T-helper 17 cell (primary cell): ENCODE data around the gene MIGA2. TPM values are rescaled to one million over a fixed set of nuclear protein-coding genes. Genes with fewer than 3 reads are reported as not detected.
"Not testable (repeated sequence)": the region's sequence is repeated elsewhere in the genome, so short reads cannot be mapped to it uniquely, and the experiment has no call there.

Source experiments
- ATAC-seq: fragments of 150-1000 bp; cut with Tn5 transposase; 2 replicates; pipeline ENCODE4 v1.10.0; 2021; ENCODE audit warnings: mild to moderate bottlenecking, moderate library complexity
- DNase-seq, 3 donors: peaks; one replicate each; pipeline versions ENCODE4 v3.0.0 to v3.0.0-alpha.2; 2020 to 2021
- H3K9me3 ChIP-seq: one replicate; pipeline ENCODE4 v1.7.0; 2013; ENCODE audit warnings: low read length, mild to moderate bottlenecking; ENCODE audit not compliant: control insufficient read depth, poor library complexity, severe bottlenecking
- H3K27ac Mint-ChIP-seq: one replicate; pipeline ENCODE4 v1.8.0; 2022; ENCODE audit warnings: mild to moderate bottlenecking, moderate library complexity, mixed read lengths
- H3K27me3 Mint-ChIP-seq: one replicate; pipeline ENCODE4 v1.8.0; 2022; ENCODE audit warnings: mixed read lengths
- H3K36me3 Mint-ChIP-seq: one replicate; pipeline ENCODE4 v1.8.0; 2022; ENCODE audit warnings: low read depth, mixed read lengths
- H3K4me1 Mint-ChIP-seq: one replicate; pipeline ENCODE4 v1.8.0; 2022; ENCODE audit warnings: mild to moderate bottlenecking, mixed read lengths
- H3K4me3 Mint-ChIP-seq: one replicate; pipeline ENCODE4 v1.8.0; 2022; ENCODE audit warnings: mild to moderate bottlenecking, moderate library complexity, mixed read lengths
- total RNA-seq, 4 donors: library from RNA in 2 of 4; stranded (reverse) in 2 of 4; gene quantifications; one replicate each; pipeline ENCODE4 v1.2.3 and lab custom pipeline; 2022 to 2026

Gene MIGA2
- total RNA-seq, 2 donors from 2014 or later = 64.2 to 81.4 TPM

- ATAC-seq (no peak), DNase-seq (no peak)
- Mint-ChIP-seq H3K27ac (no peak overlapping the region), H3K4me3 (no peak overlapping the region), H3K36me3 (no peaks in the 10 kb centered on the region), H3K4me1 (peaks cover 25% of the 10 kb centered on the region), H3K27me3 (no peaks in the 10 kb centered on the region)
- no peaks in the 10 kb centered on the region for H3K9me3 ChIP-seq
These were observed 3.2 kb upstream of the MIGA2 start for GRCh38 chr9:129033216-129033615.

DNA sequence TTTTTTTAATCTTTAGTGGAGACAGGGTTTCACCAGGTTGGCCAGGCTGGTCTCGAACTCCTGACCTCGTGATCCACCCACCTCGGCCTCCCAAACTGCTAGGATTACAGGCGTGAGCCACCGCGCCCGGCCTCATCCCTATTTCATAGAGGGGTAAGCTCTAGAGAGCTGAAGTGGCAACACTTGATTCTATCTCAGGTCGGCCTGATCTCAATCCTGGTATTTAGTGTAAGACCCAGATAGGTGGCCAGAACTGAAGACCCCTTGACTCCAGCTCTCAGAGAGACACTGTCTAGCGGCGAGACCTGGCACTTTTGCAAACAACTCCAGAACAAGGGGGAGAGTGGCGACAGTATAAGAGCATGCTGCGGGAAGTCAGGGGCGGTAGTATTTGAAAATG is 588 bp upstream of the MIGA2 start:
- Mint-ChIP-seq H3K27ac (peak overlapping the region; percentile 88), H3K4me1 (peaks cover 25% of the 10 kb centered on the region), H3K4me3 (peak overlapping the region; percentile 97)
- peak; percentile 1 for ATAC-seq
- DNase-seq, H3K9me3 ChIP-seq, H3K27me3 Mint-ChIP-seq, H3K36me3 Mint-ChIP-seq: not testable (repeated sequence)

DNA sequence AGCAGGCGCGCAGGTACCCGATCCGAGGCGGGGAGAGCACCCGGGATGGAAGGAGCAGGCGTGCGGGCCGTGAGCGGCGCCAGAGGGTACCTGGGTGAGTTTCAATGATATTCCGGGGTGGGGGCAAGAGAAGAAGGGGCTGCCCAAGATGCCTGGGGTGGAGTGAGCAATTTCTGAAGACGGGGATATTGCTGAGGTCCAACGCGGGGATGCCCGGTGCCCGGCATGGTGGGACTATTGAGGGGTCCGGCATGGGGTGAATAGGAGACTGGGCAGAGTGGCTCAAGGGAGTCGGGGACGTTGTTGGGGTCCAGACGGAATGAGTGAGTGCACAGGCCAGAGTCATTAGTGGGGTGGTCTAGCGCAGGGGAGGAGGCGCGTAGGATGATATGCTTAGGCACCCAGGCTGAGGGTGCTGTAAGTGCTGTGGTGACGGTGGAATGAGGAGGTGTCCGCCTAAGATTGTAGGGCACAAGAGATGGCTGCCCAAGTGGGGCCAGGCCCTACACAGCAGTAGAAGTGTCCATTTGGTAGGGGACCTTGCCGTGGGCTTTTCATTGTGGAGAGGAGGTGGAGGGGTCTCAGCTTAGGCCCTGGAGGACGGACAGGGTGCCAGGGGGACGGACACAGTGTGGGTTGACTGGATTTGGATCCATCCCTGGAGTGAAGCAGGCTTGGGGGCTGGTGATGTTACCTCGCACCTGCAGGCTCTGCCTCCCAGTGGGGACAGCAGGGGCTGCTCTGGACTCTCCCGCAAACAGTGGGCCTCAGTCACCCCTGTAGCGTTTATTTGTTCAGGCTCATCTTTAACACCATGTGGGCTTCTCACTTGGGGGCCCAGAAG is 719 bp downstream of the MIGA2 start:
- H3K4me1 Mint-ChIP-seq = peaks cover 25% of the 10 kb centered on the region
- DNase-seq = no peak
- peak overlapping the region; percentile 88 for H3K27ac Mint-ChIP-seq
- H3K36me3 Mint-ChIP-seq = no peaks in the 10 kb centered on the region
- H3K9me3 ChIP-seq = no peaks in the 10 kb centered on the region
- H3K27me3 Mint-ChIP-seq = no peaks in the 10 kb centered on the region
- peak overlapping the region; percentile 97 for H3K4me3 Mint-ChIP-seq
- no peak for ATAC-seq

GRCh38 chr9:129037767-129038098 is 1.3 kb downstream of the MIGA2 start:
- H3K27me3 Mint-ChIP-seq = no peaks in the 10 kb centered on the region
- H3K4me1 Mint-ChIP-seq = peaks cover 25% of the 10 kb centered on the region
- H3K4me3 Mint-ChIP-seq = peak overlapping the region; percentile 97
- DNase-seq = no peak
- ATAC-seq = no peak
- H3K27ac Mint-ChIP-seq = no peak overlapping the region
- no peaks in the 10 kb centered on the region for H3K36me3 Mint-ChIP-seq
- H3K9me3 ChIP-seq = no peaks in the 10 kb centered on the region

GRCh38 chr9:129038109-129038852 is 1.9 kb downstream of the MIGA2 start:
- Mint-ChIP-seq H3K27me3 (no peaks in the 10 kb centered on the region), H3K36me3 (no peaks in the 10 kb centered on the region), H3K4me1 (peaks cover 25% of the 10 kb centered on the region), H3K4me3 (peak overlapping the region; percentile 97), H3K27ac (no peak overlapping the region)
- ATAC-seq = no peak
- DNase-seq = no peak
- H3K9me3 ChIP-seq = no peaks in the 10 kb centered on the region

DNA sequence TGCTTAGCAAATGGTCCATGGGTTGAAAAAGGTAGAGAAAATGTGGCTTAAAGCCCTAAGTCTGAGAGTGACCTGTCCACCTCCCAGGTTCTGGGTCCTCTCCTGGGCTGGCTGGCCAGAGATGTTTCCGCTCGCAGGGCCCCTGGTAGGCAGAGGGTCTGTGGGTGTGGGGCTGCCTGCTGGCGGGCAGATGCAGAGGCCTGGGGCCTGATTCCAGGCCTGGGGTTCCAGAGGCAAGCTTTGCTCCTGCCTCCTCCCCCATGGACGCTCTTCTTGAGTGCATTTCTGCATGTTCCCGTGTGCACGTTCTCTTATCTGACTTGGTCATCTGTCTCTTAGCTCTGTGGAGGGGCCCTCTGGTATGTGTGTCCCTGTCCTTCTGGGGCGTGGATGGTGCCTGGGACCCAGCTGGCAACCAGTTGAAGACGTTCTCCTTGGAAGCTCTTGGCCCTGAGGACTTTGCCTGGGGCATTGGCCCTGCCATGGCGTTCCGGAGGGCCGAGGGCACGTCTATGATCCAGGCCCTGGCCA is 3.8 kb downstream of the MIGA2 start:
- no peaks in the 10 kb centered on the region for H3K9me3 ChIP-seq
- ATAC-seq = no peak
- no peaks in the 10 kb centered on the region for H3K27me3 Mint-ChIP-seq
- DNase-seq = no peak
- H3K4me3 Mint-ChIP-seq = peak overlapping the region; percentile 47
- H3K4me1 Mint-ChIP-seq = peaks cover 24% of the 10 kb centered on the region
- H3K27ac Mint-ChIP-seq = no peak overlapping the region
- H3K36me3 Mint-ChIP-seq = peaks cover 2% of the 10 kb centered on the region

- H3K9me3 ChIP-seq = no peaks in the 10 kb centered on the region
- no peak for ATAC-seq
- no peak overlapping the region for H3K27ac Mint-ChIP-seq
- peaks cover 11% of the 10 kb centered on the region for H3K4me1 Mint-ChIP-seq
- H3K4me3 Mint-ChIP-seq = no peak overlapping the region
- H3K27me3 Mint-ChIP-seq = no peaks in the 10 kb centered on the region
- H3K36me3 Mint-ChIP-seq = peaks cover 2% of the 10 kb centered on the region
- DNase-seq = no peak
These were observed 5.6 kb downstream of the MIGA2 start for GRCh38 chr9:129042016-129042415.

DNA sequence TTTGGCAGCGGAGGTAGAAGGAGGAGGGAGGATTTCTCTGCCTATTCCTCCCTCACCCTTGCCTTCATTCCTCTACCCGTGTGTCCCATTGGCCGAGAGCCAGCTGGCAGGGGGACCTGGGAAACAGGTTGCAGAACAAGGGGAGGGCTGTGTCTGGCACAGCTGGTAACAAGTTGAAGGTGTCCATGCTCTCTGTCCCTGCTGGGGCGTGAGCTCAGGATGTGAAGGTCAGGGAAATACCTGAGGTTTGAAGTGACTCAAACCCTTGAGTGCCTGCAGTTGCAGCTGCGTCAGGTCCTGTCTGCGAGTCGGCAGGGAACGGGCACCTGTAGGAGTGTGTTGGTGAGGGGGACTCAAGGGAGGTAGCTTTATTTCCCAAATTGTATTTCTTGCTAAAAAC is 16.2 kb downstream of the MIGA2 start:
- no peaks in the 10 kb centered on the region for H3K9me3 ChIP-seq
- Mint-ChIP-seq H3K27ac (no peak overlapping the region), H3K27me3 (no peaks in the 10 kb centered on the region), H3K4me1 (peaks cover 3% of the 10 kb centered on the region), H3K4me3 (no peak overlapping the region), H3K36me3 (peaks cover 4% of the 10 kb centered on the region)
- ATAC-seq (no peak), DNase-seq (no peak)

DNA sequence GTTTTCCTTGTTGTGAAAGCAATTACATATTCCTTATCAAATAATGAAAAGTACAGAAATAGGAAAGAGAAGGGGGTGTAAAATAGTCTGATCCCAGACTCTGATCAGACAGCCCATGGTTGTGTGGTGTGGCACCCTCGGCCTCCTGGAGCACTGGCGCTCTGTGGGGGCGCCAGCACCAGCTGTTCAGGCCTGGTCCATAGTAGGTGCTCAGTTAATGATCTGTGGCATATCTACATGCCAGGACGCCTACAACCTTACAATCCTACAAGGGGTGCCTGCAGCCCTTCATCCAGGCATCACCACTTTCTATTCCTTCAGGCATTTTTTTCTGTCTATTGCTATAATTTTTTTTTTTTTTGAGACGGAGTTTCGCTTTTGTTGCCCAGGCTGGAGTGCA is 16.6 kb downstream of the MIGA2 start:
- peaks cover 3% of the 10 kb centered on the region for H3K4me1 Mint-ChIP-seq
- H3K9me3 ChIP-seq = no peaks in the 10 kb centered on the region
- no peak for ATAC-seq
- no peaks in the 10 kb centered on the region for H3K27me3 Mint-ChIP-seq
- DNase-seq = no peak
- no peak overlapping the region for H3K27ac Mint-ChIP-seq
- H3K4me3 Mint-ChIP-seq = no peak overlapping the region
- peaks cover 4% of the 10 kb centered on the region for H3K36me3 Mint-ChIP-seq

- peaks cover 4% of the 10 kb centered on the region for H3K36me3 Mint-ChIP-seq
- no peak overlapping the region for H3K4me3 Mint-ChIP-seq
- ATAC-seq = no peak
These were observed 17.9 kb downstream of the MIGA2 start for GRCh38 chr9:129054163-129054851.

GRCh38 chr9:129058965-129059795 is 22.8 kb downstream of the MIGA2 start:
- Mint-ChIP-seq H3K27ac (no peak overlapping the region), H3K27me3 (no peaks in the 10 kb centered on the region), H3K4me1 (peaks cover 3% of the 10 kb centered on the region), H3K4me3 (no peak overlapping the region), H3K36me3 (peaks cover 4% of the 10 kb centered on the region)
- DNase-seq (no peak), ATAC-seq (no peak)
- H3K9me3 ChIP-seq = no peaks in the 10 kb centered on the region

More at GRCh38 chr9:129054163-129054851, 17.9 kb downstream of the MIGA2 start:
- Mint-ChIP-seq H3K27ac (no peak overlapping the region), H3K27me3 (no peaks in the 10 kb centered on the region), H3K4me1 (peaks cover 3% of the 10 kb centered on the region)
- no peaks in the 10 kb centered on the region for H3K9me3 ChIP-seq
- DNase-seq = no peak

DNA sequence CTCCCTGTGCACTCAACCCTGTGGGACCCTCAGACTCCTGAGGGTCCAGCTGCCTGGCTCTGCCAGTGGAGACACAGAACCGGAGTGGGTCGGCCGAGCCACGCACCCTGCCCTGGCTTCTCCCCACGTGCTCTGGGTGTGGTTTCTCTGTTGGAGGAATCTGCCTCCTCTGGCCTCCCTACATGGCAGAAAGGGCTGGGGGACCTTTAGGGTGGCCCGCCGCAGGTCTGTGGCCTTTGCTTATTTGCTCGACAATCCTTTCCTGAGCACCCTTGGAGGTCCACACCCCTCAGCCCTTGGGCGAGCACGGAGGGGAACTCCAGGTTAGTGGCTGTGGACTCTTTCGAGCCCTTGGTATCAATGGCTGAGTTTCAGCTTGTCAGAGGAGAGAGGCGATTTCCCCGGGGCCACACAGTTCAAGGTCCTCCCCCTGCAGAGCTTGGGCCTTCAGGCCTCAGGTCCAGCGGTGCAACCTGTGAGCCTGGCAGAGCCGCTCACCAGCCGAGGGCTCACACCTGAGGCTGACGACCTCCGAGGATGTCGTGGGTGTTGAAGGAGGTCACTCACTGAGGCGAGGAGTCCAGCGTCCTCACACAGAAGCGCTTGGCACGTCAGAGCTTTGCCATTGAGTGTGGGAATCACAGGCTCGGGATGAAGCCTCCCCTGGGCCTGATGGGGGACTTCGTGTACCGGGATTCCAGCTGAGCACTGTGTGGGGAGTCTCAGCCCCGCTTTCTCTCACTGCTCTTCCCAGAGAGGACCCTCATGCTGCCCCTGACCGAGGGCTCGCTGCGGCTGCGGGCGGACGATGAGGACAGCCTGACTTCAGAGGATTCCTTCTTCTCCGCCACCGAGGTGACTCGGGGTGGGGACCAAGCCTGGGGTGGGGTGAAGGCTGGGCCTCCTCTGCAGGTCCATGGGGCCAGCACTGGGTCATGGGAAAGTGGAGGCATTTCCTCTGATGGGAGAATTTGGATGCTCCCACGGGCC is 23.7 kb downstream of the MIGA2 start:
- ATAC-seq = no peak
- H3K4me3 Mint-ChIP-seq = no peak overlapping the region
- no peaks in the 10 kb centered on the region for H3K9me3 ChIP-seq
- H3K27me3 Mint-ChIP-seq = no peaks in the 10 kb centered on the region
- no peaks in the 10 kb centered on the region for H3K36me3 Mint-ChIP-seq
- H3K27ac Mint-ChIP-seq = no peak overlapping the region
- no peak for DNase-seq
- H3K4me1 Mint-ChIP-seq = no peaks in the 10 kb centered on the region
